ENCODE data around the gene PAK1. TPM values are rescaled to one million over a fixed set of nuclear protein-coding genes. Genes with fewer than 3 reads are reported as not detected.

The PAK1 gene
- total and polyA plus RNA-seq, 2 donors (not counting 3 experiments of a cell fraction or from before 2014, with no cell fraction given), result 5.6 to 12.9 TPM

DNA sequence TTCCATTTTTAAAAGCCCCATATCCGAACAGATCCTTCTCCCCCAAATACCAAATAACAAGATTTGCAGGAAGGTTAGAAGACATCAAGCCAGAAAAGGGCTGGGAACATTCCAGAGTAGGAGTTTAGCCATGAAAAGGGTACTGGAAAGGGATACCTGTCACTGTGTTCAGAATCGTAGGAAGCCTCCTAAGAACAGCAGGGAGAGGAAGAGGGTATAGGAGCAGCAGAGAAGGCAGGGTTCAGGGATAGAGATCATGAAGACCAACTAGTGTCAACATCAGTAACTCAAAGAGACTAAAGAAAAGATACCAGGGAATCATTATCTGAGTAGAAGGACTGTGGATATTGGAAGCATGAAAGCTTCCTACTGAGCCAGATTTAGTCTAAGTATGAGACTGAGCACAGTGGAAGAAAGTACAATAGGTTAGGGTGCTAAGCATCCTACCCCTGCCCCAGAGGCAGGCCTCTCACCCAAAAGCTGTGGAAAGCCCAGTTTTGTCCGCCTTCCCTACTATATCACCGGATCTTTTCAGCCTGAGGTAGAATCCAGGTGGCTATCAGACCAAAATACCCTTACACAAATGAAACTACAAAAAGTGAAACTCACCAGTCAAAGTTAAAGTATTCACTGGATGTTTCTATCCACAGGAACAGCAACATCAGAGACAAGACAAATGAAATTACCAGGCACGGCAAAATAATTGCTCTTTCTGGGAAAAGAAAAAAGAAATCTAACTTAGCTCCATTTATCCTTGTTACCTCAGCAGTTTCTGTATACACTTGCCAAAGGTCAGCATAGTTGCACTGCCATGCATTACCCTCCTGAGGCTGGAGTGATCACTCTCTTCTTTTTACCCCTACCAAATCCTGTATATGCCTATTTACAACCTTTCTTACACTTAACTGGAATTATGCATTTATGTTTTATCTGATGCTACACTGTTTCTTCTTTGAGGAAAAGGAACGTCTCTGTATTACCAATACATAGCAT is 189.1 kb downstream of the PAK1 start:
- FAIRE-seq (no peak), DNase-seq (ENCODE audit: low read depth, low spot score) (no peak)
- H3K4me3 ChIP-seq (replicated peaks in 1 of 3; ENCODE audit: insufficient read depth in 1 of 3, low read depth in 1 of 3, low read length in 3 of 3), result no peak overlapping the region
- H2AFZ ChIP-seq (ENCODE audit: low read depth, low read length), result no peak overlapping the region
- TF ChIP-seq FOS (IDR thresholded peaks at IDR 0.05; ENCODE audit: borderline replicate concordance, insufficient read depth, low read length) (no peak), EZH2 (IDR thresholded peaks at IDR 0.05; ENCODE audit: borderline replicate concordance, low read depth, low read length, severe bottlenecking) (no peak), JUN (IDR thresholded peaks at IDR 0.05; ENCODE audit: borderline replicate concordance, insufficient read depth, insufficient read length, low read depth) (no peak), POLR2AphosphoS5 (IDR thresholded peaks at IDR 0.05; ENCODE audit: insufficient read depth, low read depth, low read length) (no peak), GATA2 (IDR thresholded peaks at IDR 0.05; ENCODE audit: insufficient read depth, insufficient read length, low read depth, low read length) (no peak), MYC (IDR thresholded peaks at IDR 0.05; ENCODE audit: low read depth, low read length) (no peak), POLR2A (IDR thresholded peaks at IDR 0.05; ENCODE audit: low read depth, low read length) (no peak)
- TF ChIP-seq, protein P1, sequence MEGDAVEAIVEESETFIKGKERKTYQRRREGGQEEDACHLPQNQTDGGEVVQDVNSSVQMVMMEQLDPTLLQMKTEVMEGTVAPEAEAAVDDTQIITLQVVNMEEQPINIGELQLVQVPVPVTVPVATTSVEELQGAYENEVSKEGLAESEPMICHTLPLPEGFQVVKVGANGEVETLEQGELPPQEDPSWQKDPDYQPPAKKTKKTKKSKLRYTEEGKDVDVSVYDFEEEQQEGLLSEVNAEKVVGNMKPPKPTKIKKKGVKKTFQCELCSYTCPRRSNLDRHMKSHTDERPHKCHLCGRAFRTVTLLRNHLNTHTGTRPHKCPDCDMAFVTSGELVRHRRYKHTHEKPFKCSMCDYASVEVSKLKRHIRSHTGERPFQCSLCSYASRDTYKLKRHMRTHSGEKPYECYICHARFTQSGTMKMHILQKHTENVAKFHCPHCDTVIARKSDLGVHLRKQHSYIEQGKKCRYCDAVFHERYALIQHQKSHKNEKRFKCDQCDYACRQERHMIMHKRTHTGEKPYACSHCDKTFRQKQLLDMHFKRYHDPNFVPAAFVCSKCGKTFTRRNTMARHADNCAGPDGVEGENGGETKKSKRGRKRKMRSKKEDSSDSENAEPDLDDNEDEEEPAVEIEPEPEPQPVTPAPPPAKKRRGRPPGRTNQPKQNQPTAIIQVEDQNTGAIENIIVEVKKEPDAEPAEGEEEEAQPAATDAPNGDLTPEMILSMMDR (IDR thresholded peaks at IDR 0.05; ENCODE audit: extremely low read depth in 1 of 2, insufficient read depth in 1 of 2, low read depth in 1 of 2, low read length in 2 of 2), result no peak
- TF ChIP-seq, protein P2, sequence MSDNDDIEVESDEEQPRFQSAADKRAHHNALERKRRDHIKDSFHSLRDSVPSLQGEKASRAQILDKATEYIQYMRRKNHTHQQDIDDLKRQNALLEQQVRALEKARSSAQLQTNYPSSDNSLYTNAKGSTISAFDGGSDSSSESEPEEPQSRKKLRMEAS (IDR thresholded peaks at IDR 0.05; ENCODE audit: insufficient read depth, insufficient read length), result no peak
- dilution Hi-C loops (cut with MboI; ENCODE audit: extremely low pct_ligation_motif_present, low sequenced_read_pairs) (no loop called here), intact Hi-C loops (cut with micrococcal nuclease) (no loop called here)
- no peak overlapping the region for H3K27ac ChIP-seq (ENCODE audit: insufficient read depth, low read depth, low read length)
- BruUV-seq (replicated peaks), result no TSS peak
- H3K9me1 ChIP-seq (replicated peaks; ENCODE audit: control insufficient read depth, extremely low read depth, insufficient read depth, low read length), result no peaks in the 10 kb centered on the region
- H3K4me1 ChIP-seq (ENCODE audit: control insufficient read depth, extremely low read depth, insufficient read depth, low read length), result no peaks in the 10 kb centered on the region
- no peak overlapping the region for H3K9ac ChIP-seq (replicated peaks; ENCODE audit: extremely low read depth, insufficient read depth, low read length)
- ChIA-PET CTCF (interaction anchor here (0.6 to 2.2 kb wide), 8 partner anchors 14 to 264 kb away, joined by 3 to 9 read pairs (median 3); no protein-coding TSS in a partner anchor), POLR2A (no interaction called here)
- H3K27me3 ChIP-seq (ENCODE audit: control insufficient read depth in 2 of 2, insufficient read depth in 2 of 2, low read length in 2 of 2), result peaks cover 10 to 12% of the 10 kb centered on the region in 2 experiments
- H3K9me3 ChIP-seq (replicated peaks; ENCODE audit: control insufficient read depth, insufficient read depth, low read length), result no peaks in the 10 kb centered on the region
- H4K20me1 ChIP-seq (replicated peaks; ENCODE audit: control insufficient read depth, extremely low read depth, insufficient read depth, low read length), result no peaks in the 10 kb centered on the region
- H3K79me2 ChIP-seq (ENCODE audit: control insufficient read depth, insufficient read depth, low read length), result no peaks in the 10 kb centered on the region
- H3K36me3 ChIP-seq (ENCODE audit: control insufficient read depth in 2 of 2, extremely low read depth in 1 of 2, insufficient read depth in 2 of 2, low read length in 2 of 2), result no peaks in the 10 kb centered on the region
- no peak overlapping the region for H3K4me2 ChIP-seq (ENCODE audit: insufficient read depth, low read length)

All from endothelial cell of umbilical vein (primary cell).